GM12878 (cell line): Measurements from ENCODE around the gene CD9. TPM values are rescaled to one million over a fixed set of nuclear protein-coding genes. Genes with fewer than 3 reads are reported as not detected.

ENCODE experiments used
- ATAC-seq: fragments of 200-7000 bp; cut with Tn5 transposase; 3 replicates; pipeline ENCODE4 v1.9.1; 2020; ENCODE audit warnings: mild to moderate bottlenecking, moderate library complexity
- BruUV-seq: library from RNA; stranded (reverse); fragments of 400-500 nt; replicated peaks from 2 replicates; lab custom pipeline; 2021; lab: Mats Ljungman, UMichigan
- CTCF ChIA-PET: fragments of 300-600 bp; sonication (Branson Sonifier 250); formaldehyde crosslinking; extraction: SDS; loops from one replicate; lab custom pipeline; 2021; ENCODE audit warnings: inconsistent platforms; lab: Yijun Ruan, JAX
- POLR2A ChIA-PET: fragments of 350-600 bp; formaldehyde crosslinking; extraction: SDS; loops from one replicate; lab custom pipeline; 2021; ENCODE audit warnings: inconsistent platforms; lab: Charles Lee
- RAD21 ChIA-PET: fragments of 300-600 bp; sonication (Branson Sonifier 250); formaldehyde crosslinking; loops from one replicate; lab custom pipeline; 2023; ENCODE audit warnings: antibody characterized with exemption; ENCODE audit not compliant: unreplicated experiment; lab: Charles Lee
- SMC1A ChIA-PET: fragments of 300-600 bp; sonication (Branson Sonifier 250); formaldehyde crosslinking; loops from one replicate; lab custom pipeline; 2023; ENCODE audit not compliant: unreplicated experiment, uncharacterized antibody; lab: Charles Lee
- DNase-seq: peaks from one replicate; pipeline ENCODE4 v3.0.0-alpha.2; 2011; ENCODE audit warnings: low read depth, low spot score
- FAIRE-seq: peaks from 3 replicates; lab custom pipeline; 2011; peaks lifted over from hg19 to GRCh38; lab: Jason Lieb, UNC
- H2AFZ ChIP-seq: 2 replicates; pipeline ENCODE4 v1.6.0; 2011; ENCODE audit warnings: low read depth, low read length, control low read depth; ENCODE audit not compliant: control insufficient read depth
- H3K27ac ChIP-seq: 2 replicates; pipeline ENCODE4 v1.5.1; 2011; ENCODE audit warnings: control low read depth; ENCODE audit not compliant: control insufficient read depth, insufficient read depth
- H3K27me3 ChIP-seq, 2 experiments: replicated peaks in 1 of 2; 2 replicates each; pipeline versions ENCODE4 v1.6.0 to v1.6.1; 2011; ENCODE audit warnings: low read length in 1 of 2; ENCODE audit not compliant: control insufficient read depth in 2 of 2, insufficient read depth in 2 of 2
- H3K36me3 ChIP-seq, 2 experiments: 2 replicates each; pipeline ENCODE4 v1.5.1; 2011; ENCODE audit warnings: low read length in 1 of 2; ENCODE audit not compliant: control insufficient read depth in 2 of 2, insufficient read depth in 2 of 2
- H3K4me1 ChIP-seq: 2 replicates; pipeline ENCODE4 v1.6.1; 2011; ENCODE audit warnings: mild to moderate bottlenecking, low read length, moderate library complexity, mixed read lengths; ENCODE audit not compliant: control insufficient read depth, insufficient read depth
- H3K4me2 ChIP-seq: 2 replicates; pipeline ENCODE4 v1.6.0; 2011; ENCODE audit warnings: control low read depth; ENCODE audit not compliant: control insufficient read depth, insufficient read depth
- H3K4me3 ChIP-seq: fragments of 200-600 bp; sonication (generic); 2 replicates; pipeline ENCODE4 v1.5.1; 2016
- H3K79me2 ChIP-seq: 2 replicates; pipeline ENCODE4 v1.6.0; 2011; ENCODE audit warnings: low read length; ENCODE audit not compliant: control insufficient read depth, insufficient read depth
- H3K9ac ChIP-seq: 2 replicates; pipeline ENCODE4 v1.8.0; 2011; ENCODE audit warnings: low read length, control low read depth, mixed read lengths; ENCODE audit not compliant: control insufficient read depth, insufficient read depth
- H3K9me3 ChIP-seq: replicated peaks from 3 replicates; pipeline ENCODE4 v1.5.1; 2011; ENCODE audit warnings: mild to moderate bottlenecking, low read length; ENCODE audit not compliant: control insufficient read depth, insufficient read depth
- H4K20me1 ChIP-seq: 2 replicates; pipeline ENCODE4 v1.6.0; 2011; ENCODE audit not compliant: control insufficient read depth, insufficient read depth
- CBX3 ChIP-seq: fragments of 200-600 bp; sonication (generic); IDR thresholded peaks from 2 replicates; pipeline ENCODE4 v1.6.1; 2016; ENCODE audit warnings: low read depth, borderline replicate concordance
- EGR1 ChIP-seq, 2 experiments: IDR thresholded peaks; 1 replicate in 1 of 2; 2 replicates in 1 of 2; pipeline ENCODE4 v1.6.1; 2011 to 2012; ENCODE audit warnings: low read depth in 2 of 2, low read length in 2 of 2, borderline replicate concordance in 1 of 2, mild to moderate bottlenecking in 1 of 2, moderate library complexity in 1 of 2
- NFIC ChIP-seq: IDR thresholded peaks from 2 replicates; pipeline ENCODE4 v1.6.1; 2012; ENCODE audit warnings: low read depth, mild to moderate bottlenecking, inconsistent platforms, low read length, moderate library complexity
- NFYA ChIP-seq: IDR thresholded peaks from 2 replicates; pipeline ENCODE4 v1.6.1; 2011; ENCODE audit warnings: low read depth, mild to moderate bottlenecking, low read length, improper control_type of control experiment, borderline replicate concordance
- NRF1 ChIP-seq: conservative IDR thresholded peaks from 2 replicates; pipeline ENCODE4 v1.6.1; 2011; ENCODE audit warnings: mild to moderate bottlenecking, low read depth, low read length, improper control_type of control experiment
- PAX5 ChIP-seq: IDR thresholded peaks from 2 replicates; pipeline ENCODE4 v1.6.1; 2011; ENCODE audit warnings: low read depth, low read length, borderline replicate concordance
- POLR2AphosphoS5 ChIP-seq: IDR thresholded peaks from 2 replicates; pipeline ENCODE4 v1.6.1; 2011; ENCODE audit warnings: mild to moderate bottlenecking, low read length, inconsistent platforms
- TARDBP ChIP-seq: IDR thresholded peaks from 2 replicates; pipeline ENCODE4 v1.6.1; 2016; ENCODE audit warnings: borderline replicate concordance
- WGBS: methylation state at CpG from one replicate; pipeline ENCODE4 v1.1.6; 2016; ENCODE audit warnings: low lambda C conversion rate; ENCODE audit not compliant: insufficient replicate concordance, insufficient coverage; ENCODE audit errors: missing lambda C conversion rate; 5-methylcytosine and 5-hydroxymethylcytosine counted together
- in situ Hi-C: fragments of 300-500 bp; cut with MboI; formaldehyde crosslinking; loops from 9 replicates; pipeline ENCODE4 v1.14.3; 2018; ENCODE audit warnings: mixed read lengths
- intact Hi-C: fragments of 100-400 bp; cut with micrococcal nuclease; formaldehyde crosslinking; loops from one replicate; pipeline ENCODE4 v1.14.2; 2022; ENCODE audit not compliant: unreplicated experiment
- polyA plus RNA-seq, 11 experiments: library from polyadenylated mRNA; depleted of rRNA in 4 of 11; unstranded in 6 of 11; stranded (reverse) in 5 of 11; fragments of >200 nt; fragmentation: Nextera tagmentation in 4 of 11; fragmentation: Illumina TruSeq in 1 of 11; extraction: Ambion mirVana in 4 of 11; extraction: Trizol in 1 of 11; gene quantifications; 1 replicate in 1 of 11; 2 replicates in 10 of 11; pipeline versions ENCODE4 v1.2.1 to v1.2.3, GENCODE V29; 2011 to 2016; ENCODE audit warnings: inconsistent platforms in 2 of 11, missing spikeins in 2 of 11, low read depth in 1 of 11
- total RNA-seq, 4 experiments: library from RNA; depleted of rRNA in 3 of 4; stranded (reverse); fragments of >200 nt in 3 of 4; fragmentation: Illumina TruSeq in 1 of 4; extraction: Trizol in 1 of 4; gene quantifications; 2 replicates each; pipeline versions ENCODE4 v1.2.1 to v1.2.3, GENCODE V29; 2013 to 2021
- TF ChIP-seq, protein P1 (sequence below): fragments of 450-650 bp; formaldehyde crosslinking; IDR thresholded peaks from 2 replicates; pipeline ENCODE4 v1.4.0; 2020; ENCODE audit warnings: mild to moderate bottlenecking, moderate library complexity
- TF ChIP-seq, protein P2 (sequence below): IDR thresholded peaks from 2 replicates; pipeline ENCODE4 v1.6.1; 2012; ENCODE audit warnings: mild to moderate bottlenecking, low read depth, low read length
- TF ChIP-seq, protein P3 (sequence below): IDR thresholded peaks from 2 replicates; pipeline ENCODE4 v1.6.1; 2012; ENCODE audit warnings: improper control_type of control experiment, low read depth, low read length; ENCODE audit not compliant: insufficient replicate concordance

CD9 gene
- total and polyA plus RNA-seq, 10 of the 15 experiments (the other 5 are each of a cell fraction or from before 2014, with no cell fraction given): 4.8 to 29.9 (median 9.7) TPM

- DNase-seq: no peak
- Histone ChIP-seq H3K9me3 (no peaks in the 10 kb centered on the region), H3K4me3 (no peak overlapping the region), H3K36me3 (no peaks in the 10 kb centered on the region), H3K4me1 (peaks cover 19% of the 10 kb centered on the region), H4K20me1 (no peaks in the 10 kb centered on the region), H2AFZ (no peak overlapping the region), H3K27me3 (no peaks in the 10 kb centered on the region; a peak in 1 of 4 replicates), H3K9ac (no peak overlapping the region), H3K27ac (no peak overlapping the region), H3K79me2 (no peaks in the 10 kb centered on the region), H3K4me2 (no peak overlapping the region)
- in situ Hi-C loops: no loop called here
- 74% methylated on average over 18 of the region's 21 CpGs for WGBS
- POLR2A ChIA-PET: no interaction called here
- no peak for FAIRE-seq
- SMC1A ChIA-PET: no interaction called here
- RAD21 ChIA-PET: interaction anchor here (1.0 kb wide), 1 partner anchor 108 kb away, joined by 3 read pairs; no protein-coding TSS in a partner anchor
- ATAC-seq: no peak
- BruUV-seq: no TSS peak
- intact Hi-C loops: no loop called here
- CTCF ChIA-PET: no interaction called here
- no peak for TF ChIP-seq PAX5
- TF ChIP-seq, protein P1, sequence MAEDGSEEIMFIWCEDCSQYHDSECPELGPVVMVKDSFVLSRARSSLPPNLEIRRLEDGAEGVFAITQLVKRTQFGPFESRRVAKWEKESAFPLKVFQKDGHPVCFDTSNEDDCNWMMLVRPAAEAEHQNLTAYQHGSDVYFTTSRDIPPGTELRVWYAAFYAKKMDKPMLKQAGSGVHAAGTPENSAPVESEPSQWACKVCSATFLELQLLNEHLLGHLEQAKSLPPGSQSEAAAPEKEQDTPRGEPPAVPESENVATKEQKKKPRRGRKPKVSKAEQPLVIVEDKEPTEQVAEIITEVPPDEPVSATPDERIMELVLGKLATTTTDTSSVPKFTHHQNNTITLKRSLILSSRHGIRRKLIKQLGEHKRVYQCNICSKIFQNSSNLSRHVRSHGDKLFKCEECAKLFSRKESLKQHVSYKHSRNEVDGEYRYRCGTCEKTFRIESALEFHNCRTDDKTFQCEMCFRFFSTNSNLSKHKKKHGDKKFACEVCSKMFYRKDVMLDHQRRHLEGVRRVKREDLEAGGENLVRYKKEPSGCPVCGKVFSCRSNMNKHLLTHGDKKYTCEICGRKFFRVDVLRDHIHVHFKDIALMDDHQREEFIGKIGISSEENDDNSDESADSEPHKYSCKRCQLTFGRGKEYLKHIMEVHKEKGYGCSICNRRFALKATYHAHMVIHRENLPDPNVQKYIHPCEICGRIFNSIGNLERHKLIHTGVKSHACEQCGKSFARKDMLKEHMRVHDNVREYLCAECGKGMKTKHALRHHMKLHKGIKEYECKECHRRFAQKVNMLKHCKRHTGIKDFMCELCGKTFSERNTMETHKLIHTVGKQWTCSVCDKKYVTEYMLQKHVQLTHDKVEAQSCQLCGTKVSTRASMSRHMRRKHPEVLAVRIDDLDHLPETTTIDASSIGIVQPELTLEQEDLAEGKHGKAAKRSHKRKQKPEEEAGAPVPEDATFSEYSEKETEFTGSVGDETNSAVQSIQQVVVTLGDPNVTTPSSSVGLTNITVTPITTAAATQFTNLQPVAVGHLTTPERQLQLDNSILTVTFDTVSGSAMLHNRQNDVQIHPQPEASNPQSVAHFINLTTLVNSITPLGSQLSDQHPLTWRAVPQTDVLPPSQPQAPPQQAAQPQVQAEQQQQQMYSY: no peak
- TF ChIP-seq EGR1 (IDR thresholded peaks at IDR 0.05; ENCODE audit: borderline replicate concordance in 1 of 2, low read depth in 2 of 2, low read length in 2 of 2): no peak
- TF ChIP-seq, protein P2, sequence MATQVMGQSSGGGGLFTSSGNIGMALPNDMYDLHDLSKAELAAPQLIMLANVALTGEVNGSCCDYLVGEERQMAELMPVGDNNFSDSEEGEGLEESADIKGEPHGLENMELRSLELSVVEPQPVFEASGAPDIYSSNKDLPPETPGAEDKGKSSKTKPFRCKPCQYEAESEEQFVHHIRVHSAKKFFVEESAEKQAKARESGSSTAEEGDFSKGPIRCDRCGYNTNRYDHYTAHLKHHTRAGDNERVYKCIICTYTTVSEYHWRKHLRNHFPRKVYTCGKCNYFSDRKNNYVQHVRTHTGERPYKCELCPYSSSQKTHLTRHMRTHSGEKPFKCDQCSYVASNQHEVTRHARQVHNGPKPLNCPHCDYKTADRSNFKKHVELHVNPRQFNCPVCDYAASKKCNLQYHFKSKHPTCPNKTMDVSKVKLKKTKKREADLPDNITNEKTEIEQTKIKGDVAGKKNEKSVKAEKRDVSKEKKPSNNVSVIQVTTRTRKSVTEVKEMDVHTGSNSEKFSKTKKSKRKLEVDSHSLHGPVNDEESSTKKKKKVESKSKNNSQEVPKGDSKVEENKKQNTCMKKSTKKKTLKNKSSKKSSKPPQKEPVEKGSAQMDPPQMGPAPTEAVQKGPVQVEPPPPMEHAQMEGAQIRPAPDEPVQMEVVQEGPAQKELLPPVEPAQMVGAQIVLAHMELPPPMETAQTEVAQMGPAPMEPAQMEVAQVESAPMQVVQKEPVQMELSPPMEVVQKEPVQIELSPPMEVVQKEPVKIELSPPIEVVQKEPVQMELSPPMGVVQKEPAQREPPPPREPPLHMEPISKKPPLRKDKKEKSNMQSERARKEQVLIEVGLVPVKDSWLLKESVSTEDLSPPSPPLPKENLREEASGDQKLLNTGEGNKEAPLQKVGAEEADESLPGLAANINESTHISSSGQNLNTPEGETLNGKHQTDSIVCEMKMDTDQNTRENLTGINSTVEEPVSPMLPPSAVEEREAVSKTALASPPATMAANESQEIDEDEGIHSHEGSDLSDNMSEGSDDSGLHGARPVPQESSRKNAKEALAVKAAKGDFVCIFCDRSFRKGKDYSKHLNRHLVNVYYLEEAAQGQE: no peak
- no peak for TF ChIP-seq NFIC
- no peak for TF ChIP-seq CBX3
- TF ChIP-seq, protein P3, sequence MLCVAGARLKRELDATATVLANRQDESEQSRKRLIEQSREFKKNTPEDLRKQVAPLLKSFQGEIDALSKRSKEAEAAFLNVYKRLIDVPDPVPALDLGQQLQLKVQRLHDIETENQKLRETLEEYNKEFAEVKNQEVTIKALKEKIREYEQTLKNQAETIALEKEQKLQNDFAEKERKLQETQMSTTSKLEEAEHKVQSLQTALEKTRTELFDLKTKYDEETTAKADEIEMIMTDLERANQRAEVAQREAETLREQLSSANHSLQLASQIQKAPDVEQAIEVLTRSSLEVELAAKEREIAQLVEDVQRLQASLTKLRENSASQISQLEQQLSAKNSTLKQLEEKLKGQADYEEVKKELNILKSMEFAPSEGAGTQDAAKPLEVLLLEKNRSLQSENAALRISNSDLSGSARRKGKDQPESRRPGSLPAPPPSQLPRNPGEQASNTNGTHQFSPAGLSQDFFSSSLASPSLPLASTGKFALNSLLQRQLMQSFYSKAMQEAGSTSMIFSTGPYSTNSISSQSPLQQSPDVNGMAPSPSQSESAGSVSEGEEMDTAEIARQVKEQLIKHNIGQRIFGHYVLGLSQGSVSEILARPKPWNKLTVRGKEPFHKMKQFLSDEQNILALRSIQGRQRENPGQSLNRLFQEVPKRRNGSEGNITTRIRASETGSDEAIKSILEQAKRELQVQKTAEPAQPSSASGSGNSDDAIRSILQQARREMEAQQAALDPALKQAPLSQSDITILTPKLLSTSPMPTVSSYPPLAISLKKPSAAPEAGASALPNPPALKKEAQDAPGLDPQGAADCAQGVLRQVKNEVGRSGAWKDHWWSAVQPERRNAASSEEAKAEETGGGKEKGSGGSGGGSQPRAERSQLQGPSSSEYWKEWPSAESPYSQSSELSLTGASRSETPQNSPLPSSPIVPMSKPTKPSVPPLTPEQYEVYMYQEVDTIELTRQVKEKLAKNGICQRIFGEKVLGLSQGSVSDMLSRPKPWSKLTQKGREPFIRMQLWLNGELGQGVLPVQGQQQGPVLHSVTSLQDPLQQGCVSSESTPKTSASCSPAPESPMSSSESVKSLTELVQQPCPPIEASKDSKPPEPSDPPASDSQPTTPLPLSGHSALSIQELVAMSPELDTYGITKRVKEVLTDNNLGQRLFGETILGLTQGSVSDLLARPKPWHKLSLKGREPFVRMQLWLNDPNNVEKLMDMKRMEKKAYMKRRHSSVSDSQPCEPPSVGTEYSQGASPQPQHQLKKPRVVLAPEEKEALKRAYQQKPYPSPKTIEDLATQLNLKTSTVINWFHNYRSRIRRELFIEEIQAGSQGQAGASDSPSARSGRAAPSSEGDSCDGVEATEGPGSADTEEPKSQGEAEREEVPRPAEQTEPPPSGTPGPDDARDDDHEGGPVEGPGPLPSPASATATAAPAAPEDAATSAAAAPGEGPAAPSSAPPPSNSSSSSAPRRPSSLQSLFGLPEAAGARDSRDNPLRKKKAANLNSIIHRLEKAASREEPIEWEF: no peak
- TF ChIP-seq POLR2AphosphoS5: no peak
- no peak for TF ChIP-seq TARDBP
- TF ChIP-seq NFYA: no peak
- no peak for TF ChIP-seq NRF1
Measured at GRCh38 chr12:6171409-6172015, 28.7 kb upstream of the CD9 start.
